ENCODE results near the gene TMEM30A.

Gene TMEM30A

DNA sequence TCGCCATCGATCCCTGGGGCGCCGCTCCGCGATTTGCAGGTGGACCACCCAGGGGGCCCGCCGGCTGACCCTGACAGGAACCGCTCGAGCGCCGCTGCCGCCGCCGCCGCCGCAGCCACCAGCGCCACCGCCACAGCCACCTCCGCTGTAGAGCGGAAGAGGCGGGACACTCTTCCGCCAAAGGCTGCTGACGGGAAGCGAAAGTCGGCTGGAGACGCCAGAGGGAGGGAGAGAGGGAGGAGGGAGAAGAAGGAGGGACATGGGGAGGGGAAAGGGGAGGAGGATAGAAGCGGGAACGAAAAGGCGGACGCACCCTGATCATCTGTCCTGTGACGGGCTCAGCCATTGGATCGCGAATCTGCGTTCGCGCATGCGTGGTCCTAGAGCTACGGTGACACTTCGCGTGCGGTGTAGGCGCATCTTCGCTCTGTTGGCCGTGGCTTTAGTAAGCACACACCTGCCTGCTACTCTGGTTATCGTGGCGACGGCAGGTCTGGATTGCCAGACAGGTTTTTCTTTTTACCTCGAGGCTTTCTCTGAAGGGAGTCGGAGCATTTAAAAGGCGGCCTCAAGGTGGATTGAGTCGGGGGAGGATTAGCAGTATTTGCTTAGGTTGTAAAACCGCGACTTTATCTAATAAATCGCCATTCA is at the start of gene TMEM30A:
Gene TMEM30A (minus strand): TSS at position 161 of the 651 bp plus-strand sequence. CDS start 154 bp downstream, at position 7.
- peak; percentile 95 for DNase-seq (ENCODE audit: low spot score)

DNA sequence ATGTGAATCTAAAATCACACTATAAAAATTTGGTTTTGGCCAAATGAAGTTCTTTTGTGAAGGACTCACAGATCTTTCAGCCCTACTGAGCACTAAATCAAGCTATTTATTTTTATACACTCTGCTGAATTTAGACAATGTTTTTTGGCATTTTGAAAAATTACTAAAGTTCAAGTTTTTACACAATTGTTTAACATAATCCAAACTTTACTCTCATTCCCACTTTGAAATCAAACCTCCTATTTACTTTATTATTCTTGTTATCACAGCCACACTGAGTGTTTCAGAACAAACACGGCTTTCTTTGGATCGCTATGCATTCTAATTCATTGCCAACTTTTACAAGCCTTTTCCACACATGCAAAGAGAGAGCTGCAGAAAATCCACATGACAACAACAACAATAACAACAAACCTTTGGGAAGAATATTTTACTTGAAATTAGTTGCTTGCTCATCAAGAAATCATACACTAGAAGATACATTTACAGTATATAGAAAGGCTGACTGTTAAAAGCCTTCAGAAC is 49.1 kb upstream of the TMEM30A start:
- DNase-seq (ENCODE audit: low spot score) = no peak

DNA sequence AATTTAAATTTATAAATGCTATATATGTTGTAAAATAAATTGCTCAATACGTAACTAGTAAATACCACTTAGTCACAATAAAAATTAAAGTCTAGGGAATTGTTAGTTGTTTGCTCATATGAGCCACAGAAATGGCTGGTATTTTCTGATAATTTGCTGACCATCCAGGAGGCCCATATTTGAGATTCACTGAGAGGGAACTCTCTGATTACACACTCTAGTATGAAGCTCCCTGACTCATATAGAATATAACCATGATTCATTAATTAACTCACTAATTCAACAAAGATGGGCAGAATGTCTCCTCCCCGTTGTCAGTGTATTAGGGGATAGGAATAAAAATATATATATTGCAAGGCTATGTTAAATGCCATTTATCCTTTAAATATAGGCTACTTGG is 46.6 kb upstream of the TMEM30A start:
- no peak for DNase-seq (ENCODE audit: low spot score)

DNA sequence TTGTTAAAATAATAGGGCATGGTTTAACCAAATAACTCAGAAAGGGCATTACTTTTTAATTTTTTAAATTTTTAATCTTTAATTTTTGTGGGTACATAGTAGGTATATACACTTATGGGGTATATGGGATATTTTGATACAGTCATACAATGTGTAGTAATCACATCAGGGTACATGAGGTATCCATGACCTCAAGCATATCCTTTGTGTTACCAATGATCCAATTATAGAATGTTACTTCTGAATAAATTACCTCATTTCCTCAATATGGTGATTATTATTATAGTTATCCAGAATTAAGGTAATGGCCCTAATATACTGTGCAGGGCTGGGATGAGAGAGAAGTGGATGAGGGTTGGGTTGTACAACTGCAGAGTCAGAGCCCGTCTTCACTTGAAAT is 45.1 kb upstream of the TMEM30A start:
- no peak for DNase-seq (ENCODE audit: low spot score)

DNA sequence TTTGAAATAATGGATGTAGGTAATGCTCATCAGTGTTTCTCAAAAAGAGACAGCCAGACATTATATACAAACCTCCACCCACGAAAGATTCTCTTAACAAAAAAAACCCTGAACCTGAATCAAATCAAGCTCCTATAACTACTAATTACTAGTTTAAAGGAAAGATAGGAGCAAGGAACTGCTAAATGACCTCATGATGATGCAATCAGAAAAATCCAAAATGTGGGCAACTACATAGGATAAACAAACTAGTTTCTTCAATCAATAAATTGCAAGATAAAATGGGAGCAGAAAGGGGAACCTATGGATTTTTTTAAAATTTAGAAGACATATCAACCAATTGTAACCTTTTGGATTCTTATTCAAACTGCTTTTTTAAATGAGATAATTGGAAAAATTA is 43.2 kb upstream of the TMEM30A start:
- DNase-seq (ENCODE audit: low spot score) = no peak

DNA sequence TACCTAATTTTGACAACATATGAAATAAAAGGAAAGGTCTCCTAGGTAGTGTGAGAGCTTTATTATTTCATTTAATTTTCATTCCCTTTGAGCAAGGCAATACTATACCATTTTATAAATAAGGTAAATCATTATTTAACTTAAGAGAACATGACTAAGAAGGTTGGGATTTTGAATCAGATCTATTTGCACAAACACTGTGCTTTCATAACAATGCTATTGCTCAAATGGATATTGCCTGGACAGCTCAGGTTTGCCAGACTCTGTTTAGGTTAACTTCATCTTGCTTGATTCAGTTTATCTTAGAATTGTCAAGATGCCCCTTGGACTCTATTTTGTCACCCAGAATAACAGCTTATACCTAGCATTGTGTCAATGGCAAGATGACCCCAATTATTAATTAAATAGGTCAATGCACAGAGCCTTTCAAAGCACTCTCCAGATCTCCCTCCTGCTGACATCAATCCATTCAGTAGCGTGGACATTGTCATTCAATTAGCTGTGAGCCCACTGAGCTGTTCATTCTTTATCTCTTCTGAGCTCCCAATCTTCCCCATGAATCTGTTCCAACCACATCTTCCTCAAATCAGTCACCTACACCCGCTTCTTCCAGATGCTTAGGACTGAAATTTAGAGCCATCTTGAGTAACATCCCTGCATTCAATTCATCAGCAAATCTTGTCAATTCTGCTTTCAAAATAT is 42.1 kb upstream of the TMEM30A start:
- no peak for DNase-seq (ENCODE audit: low spot score)

DNA sequence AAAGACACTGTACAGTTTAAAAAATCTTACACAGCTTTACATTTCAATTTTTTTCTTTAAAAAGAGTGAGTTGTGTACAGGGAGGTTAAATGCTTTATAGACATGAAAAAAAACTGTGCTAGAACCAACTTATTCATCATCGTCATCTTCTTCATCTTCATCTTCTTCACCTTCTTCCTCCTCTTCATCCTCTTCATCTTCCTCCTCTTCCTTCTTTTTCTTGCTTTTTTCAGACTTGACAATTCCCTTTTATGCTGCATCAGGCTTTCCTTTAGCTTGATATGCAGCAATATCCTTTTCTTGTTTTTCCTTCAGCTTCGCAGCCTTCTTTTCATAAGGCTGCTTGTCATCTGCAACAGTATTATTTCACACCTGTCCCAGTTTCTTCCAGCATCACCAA is 34.3 kb upstream of the TMEM30A start:
- no peak for DNase-seq (ENCODE audit: low spot score)

DNA sequence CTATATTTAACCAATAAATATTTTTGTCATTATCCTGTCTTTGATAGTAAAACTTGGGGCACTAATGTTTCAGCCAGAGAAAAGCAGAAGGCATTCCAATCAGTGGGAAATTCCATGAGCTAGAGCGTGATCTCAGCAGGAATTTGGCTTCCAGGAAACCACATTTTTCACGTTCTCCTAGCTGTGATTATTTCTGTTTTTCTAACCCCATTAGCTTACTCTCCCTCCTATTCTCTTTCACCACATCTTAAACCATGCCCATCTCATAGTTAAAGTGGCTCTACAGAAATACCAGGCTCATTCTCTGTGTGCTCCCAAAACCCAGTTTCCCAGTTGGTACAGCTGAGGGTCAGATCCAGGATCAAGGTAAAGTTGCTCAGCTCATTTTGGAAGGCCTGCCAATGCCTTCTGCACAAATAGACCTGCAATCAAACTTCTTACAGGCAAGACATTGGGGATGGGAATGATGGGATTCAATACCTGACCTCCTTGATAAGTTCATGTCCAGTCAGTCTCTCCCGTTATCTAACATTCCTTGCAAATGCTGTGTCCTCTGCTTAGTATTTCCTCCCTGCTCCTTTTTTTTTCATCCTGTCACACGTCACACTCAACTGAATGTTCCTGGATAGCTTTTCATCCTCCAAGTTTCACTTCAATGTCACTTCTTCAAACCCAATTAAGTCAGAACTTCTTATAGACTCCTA is 33.1 kb upstream of the TMEM30A start:
- DNase-seq (ENCODE audit: low spot score) = no peak

DNA sequence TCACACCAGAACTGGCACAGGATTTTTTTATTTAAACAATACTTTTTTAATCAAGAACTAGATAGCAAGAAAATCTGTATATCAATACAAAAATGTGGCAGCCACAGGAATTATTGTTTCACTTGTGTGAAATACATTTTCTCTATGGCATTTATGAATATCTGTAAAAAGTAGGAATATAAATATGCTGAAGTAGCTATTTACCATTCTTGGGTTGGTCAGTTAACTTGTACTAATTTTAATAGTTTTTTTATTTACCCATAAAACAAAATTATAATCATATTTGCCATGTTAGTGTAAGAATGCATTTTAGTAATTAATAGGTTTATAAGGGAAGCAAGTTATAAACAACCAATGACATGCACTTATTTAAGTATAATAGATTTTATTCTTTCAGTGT is 31.4 kb upstream of the TMEM30A start:
- DNase-seq (ENCODE audit: low spot score) = no peak

DNA sequence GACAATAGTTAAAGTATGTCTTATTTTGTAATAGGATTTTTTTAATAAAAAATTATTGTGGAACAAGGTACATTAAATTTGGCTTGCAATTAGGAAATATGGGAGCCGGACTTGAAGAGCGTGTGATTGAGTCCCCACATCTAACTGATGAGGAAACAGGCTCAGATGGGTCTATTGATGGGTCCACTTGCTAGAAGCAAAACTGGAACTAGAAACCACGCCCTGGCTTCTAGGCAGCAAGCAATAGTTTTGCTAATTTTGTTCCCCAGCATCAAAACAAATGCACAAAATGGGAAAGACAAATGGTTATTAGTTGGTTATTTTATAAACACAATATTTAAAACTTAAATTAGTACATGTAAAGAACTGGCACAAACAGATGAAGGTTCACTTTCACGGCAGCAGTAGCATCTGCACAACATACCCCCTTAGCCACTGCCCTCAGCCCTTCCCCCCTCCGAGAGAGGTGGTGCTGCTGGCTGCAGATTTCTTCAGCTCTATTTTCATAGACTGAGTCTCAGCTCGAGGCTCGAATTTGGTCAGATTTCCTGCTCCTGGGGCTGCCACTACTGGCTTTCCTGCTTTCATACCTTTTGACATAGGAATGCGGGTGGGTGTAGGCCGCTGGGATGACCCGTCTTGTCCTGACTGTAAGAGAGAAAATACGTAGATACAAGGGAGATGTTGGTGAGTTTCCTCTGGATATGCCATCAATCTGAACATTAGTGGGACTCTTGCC is 23.8 kb upstream of the TMEM30A start:
- no peak for DNase-seq (ENCODE audit: low spot score)

DNA sequence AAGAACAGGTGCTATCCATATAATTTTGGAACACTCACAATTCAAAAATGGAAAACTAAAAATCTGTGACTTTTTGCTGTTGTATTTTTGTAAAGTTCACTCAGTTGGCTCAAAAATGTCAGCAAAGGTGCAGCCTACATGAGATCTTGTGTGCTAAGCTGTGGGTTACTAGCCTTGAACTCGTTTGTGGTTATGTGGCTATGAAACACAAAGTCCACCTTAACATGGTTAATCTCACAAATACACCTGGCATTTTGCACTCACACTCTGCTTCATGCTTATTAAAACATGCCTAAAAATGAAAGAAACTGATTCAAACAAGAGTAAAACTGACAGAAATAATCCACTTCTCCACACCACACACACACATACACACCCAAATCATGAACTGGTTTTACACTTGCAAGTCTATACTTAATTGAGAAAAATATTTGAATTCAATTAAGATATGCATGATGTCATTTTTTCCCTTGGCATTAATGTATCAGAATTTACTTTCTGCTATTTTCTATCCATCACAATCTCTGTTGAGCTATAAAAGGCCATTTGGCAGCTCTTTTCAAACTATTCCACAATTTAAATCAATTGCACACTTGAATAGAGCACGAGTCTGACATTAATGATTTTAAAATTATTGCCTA is 22.9 kb upstream of the TMEM30A start:
- DNase-seq (ENCODE audit: low spot score) = no peak

DNA sequence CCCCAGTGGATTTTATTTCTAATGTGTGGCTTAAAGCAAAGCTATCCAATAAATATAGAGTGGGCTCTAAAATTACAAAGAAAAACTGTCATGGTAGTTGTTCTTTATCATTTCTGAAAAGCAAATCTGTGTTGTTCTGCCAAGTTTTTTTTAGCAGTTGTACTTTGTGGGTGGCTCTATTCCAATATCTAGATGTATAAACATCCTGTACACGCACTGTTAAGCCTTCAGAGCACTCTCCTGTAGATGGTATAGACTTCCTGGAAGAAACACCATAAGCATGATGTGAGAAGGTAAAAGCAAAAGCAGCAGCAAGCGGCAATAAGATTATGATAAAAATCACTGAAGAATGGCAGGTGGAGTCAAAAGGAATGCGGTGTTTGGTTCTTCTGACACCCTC is 21.5 kb upstream of the TMEM30A start:
- DNase-seq (ENCODE audit: low spot score) = no peak

DNA sequence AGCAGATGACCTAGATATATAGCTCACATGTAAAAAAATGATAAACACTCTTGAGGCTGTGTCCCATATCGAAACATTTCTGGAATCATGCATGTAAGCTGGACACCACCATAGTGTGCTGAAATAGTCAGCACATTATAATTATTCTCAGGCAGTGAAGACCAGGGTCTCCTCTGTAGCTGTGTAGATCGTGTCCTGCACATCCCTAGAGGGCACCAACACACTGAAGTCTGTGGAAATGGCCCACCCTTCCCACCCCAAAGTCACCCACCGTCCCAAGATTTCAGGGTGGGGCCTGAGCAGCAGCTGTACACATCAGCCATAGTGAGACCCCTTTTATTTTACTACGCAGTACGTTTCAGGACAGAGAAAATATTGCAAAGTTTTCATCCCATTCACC is 21.0 kb upstream of the TMEM30A start:
- no peak for DNase-seq (ENCODE audit: low spot score)

DNA sequence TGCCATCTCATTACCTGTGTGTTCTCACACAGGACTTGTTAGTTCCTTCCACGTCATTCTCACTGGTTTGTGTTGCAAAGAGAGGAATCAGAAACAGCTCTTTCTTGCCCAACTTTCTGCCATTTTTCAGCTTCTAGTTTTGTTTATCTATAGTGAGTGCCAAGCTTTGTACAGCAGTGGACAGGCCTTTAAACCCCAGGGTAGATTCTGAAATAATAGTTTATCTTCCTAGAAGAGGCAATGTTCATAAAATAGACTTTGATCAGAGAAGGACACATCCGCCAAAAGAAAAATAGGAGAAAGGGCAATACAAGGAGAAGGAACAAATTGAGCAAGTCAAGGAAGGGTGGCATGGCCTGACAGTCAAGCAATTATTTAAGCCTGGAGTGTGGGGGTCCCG is 17.7 kb upstream of the TMEM30A start:
- DNase-seq (ENCODE audit: low spot score) = no peak

DNA sequence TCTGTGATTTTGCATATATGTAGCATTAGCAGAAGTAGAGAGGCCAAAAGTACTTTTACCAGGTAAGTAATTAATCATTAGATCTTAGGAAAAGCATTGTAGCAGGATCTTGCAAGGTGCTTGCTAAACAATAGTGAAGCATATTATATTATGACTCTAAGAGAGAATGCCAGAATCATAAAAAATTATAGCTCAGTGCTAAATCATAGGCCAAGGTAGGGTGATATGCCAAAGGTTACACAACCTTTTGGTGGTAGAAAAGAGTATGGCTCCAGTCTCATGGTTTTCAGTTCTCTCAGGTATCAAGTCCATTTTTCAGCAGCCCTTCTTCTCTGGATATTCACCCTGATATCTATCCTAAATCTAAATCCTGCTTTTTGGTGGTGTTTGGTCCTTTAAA is 16.9 kb upstream of the TMEM30A start:
- DNase-seq (ENCODE audit: low spot score) = no peak

DNA sequence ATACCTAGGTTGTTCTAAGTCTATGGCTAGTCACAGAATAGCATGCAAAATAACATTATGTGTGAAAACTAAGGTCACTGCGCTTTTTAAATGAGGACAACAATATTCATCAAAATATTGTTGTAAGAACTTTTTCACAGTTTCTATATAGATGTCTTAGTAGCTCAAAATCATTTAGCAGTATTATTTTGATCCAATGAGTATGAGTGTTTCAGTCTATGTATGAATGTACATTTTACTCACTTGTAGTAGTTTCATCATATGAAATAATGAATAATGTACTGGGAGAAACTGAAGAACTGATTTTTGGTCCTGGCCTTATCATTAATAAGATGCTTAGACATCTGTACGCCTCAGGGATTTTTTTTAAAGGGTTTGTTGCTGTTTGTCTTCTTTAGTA is 16.5 kb upstream of the TMEM30A start:
- DNase-seq (ENCODE audit: low spot score) = no peak

DNA sequence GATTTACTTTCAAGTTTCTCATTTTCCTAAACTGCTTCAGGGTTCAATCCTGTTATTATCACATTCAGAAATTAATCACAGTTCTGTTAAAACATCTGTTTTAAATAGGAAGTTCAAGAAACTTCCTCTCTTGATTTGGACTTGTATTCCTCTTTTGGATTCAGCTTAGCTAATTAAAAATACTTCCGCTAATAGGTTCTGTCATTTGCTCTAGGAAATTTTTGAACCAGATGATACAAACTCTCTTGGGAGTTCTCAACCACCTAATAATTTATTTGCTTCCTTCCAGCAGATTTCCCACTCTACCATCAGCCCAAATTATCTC is 15.9 kb upstream of the TMEM30A start:
- no peak for DNase-seq (ENCODE audit: low spot score)

DNA sequence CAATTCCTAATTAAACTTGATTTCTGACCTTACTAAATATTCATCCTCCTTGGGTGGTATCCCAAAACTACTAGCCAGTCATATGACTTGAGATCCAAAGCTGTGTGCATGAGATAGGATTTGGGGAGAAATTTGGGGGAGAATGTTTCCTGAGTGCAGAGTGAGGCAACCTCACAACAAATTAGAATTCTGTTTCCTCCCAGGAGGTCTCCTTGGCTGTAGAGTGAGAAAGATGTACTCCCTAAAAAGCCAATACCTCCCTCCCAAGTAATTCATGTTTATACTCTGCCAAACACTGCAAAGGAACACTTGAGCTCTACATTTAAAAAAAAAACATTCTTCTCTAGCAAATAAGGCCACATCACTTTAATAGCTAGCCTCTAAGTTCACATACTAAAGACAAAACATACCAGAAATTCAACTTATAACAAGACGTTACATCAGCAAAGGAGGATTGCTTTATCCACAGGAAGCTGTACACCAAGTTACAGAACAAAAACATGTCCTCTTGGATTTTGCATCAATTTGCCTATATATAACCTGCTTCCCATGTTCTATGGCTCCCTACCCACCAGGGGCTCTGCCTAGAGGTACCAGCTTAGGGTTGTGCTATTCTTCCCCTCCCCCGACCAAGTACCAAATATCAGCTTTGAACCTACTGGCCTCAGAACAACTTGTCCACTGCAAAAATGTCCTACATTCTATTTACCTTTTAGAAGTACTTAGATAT is 15.4 kb upstream of the TMEM30A start:
- no peak for DNase-seq (ENCODE audit: low spot score)

DNA sequence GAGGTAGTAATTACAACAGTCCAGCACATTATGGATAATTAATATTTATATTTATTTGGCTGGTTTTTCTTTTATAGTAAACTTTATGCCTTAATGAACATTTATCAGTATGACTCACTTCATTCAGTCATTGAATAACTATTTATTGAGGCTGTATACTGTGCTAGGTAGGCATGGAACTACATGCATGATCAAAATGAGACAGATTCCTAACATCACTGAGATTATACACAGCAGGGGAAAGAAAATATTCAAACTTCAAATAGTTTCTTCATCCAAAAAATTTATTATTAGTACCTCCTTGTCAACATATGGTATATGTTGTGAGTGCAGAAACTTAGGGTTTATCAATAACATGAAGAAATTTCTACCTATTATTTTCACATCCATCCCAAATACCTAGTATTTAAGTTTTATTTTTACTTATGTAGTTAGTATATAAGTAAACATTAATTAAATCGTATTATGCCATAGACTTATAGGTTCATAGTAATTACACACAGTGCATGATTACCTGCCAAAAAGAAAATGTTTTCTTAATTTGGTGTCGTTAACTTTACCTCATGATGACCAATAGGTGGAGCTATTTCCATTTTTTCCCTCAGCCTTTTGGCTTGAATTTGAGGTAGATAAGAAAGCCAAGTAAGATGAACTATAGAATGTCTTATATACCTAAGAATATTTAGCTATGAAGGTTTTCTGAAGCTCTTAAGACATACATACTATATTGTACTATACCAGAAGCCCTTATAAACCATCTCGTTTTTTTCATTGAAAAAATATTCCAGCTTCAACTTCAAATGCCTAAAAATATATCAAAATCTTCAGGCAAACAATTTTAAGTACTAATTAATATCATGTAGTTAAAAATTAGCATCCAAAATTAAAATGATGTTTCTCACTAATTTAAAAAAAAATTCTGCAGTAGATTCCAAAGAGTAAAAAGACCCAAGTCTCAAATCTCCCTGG is 12.5 kb upstream of the TMEM30A start:
- no peak for DNase-seq (ENCODE audit: low spot score)

DNA sequence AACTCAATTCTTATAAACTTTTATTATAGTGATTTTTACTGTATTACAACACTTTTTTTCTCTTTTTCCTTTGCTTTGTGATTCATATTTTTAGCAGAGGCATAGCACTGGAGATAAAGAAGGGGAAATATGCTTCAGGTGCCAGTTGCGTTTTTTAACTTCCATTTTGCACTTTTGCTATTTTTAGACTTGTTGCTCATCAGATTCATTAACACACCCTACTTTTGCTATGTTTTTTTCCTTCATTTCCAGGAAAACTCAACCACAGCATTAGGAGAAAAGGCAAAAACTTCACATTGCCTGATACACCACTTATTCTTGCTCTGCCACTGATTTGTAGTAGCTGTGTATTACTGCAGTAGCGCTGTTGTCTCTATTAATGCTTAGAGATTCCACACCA is 8.0 kb upstream of the TMEM30A start:
- no peak for DNase-seq (ENCODE audit: low spot score)
